ENCODE results near the gene TRMT44.

DNA sequence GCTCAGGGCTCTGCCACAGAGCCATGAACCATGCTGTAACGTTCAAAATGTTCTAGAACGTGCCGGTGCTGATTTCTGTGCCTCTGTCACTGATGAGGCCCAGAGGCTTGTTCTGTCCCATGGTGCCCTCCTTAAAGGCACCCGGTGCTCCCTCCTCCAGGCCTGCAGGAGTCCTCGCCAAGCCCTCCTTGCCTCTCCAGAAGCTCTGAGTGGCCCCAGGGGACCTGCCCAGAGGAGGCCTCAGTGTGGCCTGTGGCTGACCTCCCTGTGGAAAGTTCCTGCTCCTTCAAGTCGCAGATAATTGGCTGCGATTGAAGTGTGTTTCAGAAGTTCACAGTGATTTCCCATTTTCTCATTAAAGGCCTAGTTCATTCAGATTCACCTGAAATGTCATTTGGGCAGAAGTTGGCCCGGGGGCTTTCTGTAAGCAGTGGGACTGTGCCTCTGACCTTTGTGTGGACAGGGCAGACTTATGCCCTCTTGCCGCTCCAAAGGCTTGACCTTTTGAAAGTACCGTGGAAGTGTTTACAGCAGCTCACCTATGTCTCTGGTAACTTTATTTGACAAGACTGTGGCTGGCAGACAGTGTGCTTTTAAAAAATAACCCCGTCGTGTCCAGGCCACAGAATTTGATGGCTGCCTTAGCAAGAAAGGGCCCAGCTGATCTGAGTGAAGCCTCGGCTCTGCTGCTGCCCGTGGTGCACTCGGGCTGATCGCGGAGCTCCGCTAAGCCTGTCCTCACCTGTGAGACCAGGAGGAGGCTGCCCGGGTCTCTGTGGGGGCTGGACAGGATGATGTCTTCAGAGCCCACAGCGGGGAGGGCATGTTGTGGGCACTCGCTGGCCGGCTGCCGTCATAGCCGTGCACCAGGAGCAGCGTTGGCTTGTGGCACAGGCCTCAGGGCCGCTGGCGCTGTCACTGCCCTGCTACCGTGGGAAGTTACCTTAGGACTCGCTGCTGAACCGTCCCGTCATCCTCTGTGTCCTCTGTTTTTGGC is 25.3 kb downstream of the TRMT44 start:
- TF ChIP-seq POLR2A (IDR thresholded peaks at IDR 0.05; ENCODE audit: low read length) (no peak), GATA1 (IDR thresholded peaks at IDR 0.05; ENCODE audit: low read depth, low read length) (no peak)
